HepG2 (cell line): ENCODE data around the gene CYB5D1. TPM values are rescaled to one million over a fixed set of nuclear protein-coding genes. Genes with fewer than 3 reads are reported as not detected.

Source experiments
- FOXK1 ChIP-seq: sonication (generic); formaldehyde crosslinking; IDR thresholded peaks from 2 replicates; pipeline ENCODE4 v1.4.0; 2020; ENCODE audit warnings: low read depth, missing genetic modification reagents, borderline replicate concordance
- KLF6 ChIP-seq: IDR thresholded peaks from 2 replicates; pipeline ENCODE4 v1.8.0; 2016; ENCODE audit warnings: missing biosample characterization, missing genetic modification reagents
- MEIS1 ChIP-seq: sonication (generic); formaldehyde crosslinking; IDR thresholded peaks from 2 replicates; pipeline ENCODE4 v1.9.0; 2021; ENCODE audit warnings: mild to moderate bottlenecking, missing genetic modification reagents, moderate library complexity, borderline replicate concordance
- NFRKB ChIP-seq: fragments of 450-650 bp; IDR thresholded peaks from 2 replicates; pipeline ENCODE4 v1.6.1; 2017
- NONO ChIP-seq, 2 experiments: fragments of 450-650 bp in 1 of 2; sonication (generic) in 1 of 2; formaldehyde crosslinking in 1 of 2; IDR thresholded peaks in 1 of 2; conservative IDR thresholded peaks in 1 of 2; 2 replicates each; pipeline versions ENCODE4 v1.6.1 to v1.8.0; 2017 to 2022; ENCODE audit warnings: mild to moderate bottlenecking in 1 of 2, missing genetic modification reagents in 1 of 2, moderate library complexity in 1 of 2
- POLR2A ChIP-seq, 2 experiments: IDR thresholded peaks; 2 replicates each; pipeline ENCODE4 v1.6.1; 2011; ENCODE audit warnings: low read depth in 2 of 2, low read length in 2 of 2, mild to moderate bottlenecking in 1 of 2, moderate library complexity in 1 of 2; ENCODE audit not compliant: insufficient read depth in 1 of 2
- SPEN ChIP-seq: sonication (generic); formaldehyde crosslinking; IDR thresholded peaks from 2 replicates; pipeline ENCODE4 v1.5.1; 2020; ENCODE audit warnings: low read depth, mild to moderate bottlenecking, missing genetic modification reagents
- SRY ChIP-seq: sonication (generic); formaldehyde crosslinking; IDR thresholded peaks from 2 replicates; pipeline ENCODE4 v1.8.0; 2022; ENCODE audit warnings: mild to moderate bottlenecking, missing genetic modification reagents
- TGIF2 ChIP-seq: IDR thresholded peaks from 2 replicates; pipeline ENCODE4 v1.6.1; 2016; ENCODE audit warnings: control low read depth, missing compliant biosample characterization
- THYN1 ChIP-seq: sonication (generic); formaldehyde crosslinking; IDR thresholded peaks from 2 replicates; pipeline ENCODE4 v1.8.1; 2023; ENCODE audit warnings: low read depth, mild to moderate bottlenecking, moderate library complexity, missing genetic modification reagents, borderline replicate concordance
- YEATS2 ChIP-seq: sonication (generic); formaldehyde crosslinking; IDR thresholded peaks from 2 replicates; pipeline ENCODE4 v1.4.0; 2020; ENCODE audit warnings: missing genetic modification reagents, borderline replicate concordance
- ZFP90 ChIP-seq: sonication (generic); formaldehyde crosslinking; IDR thresholded peaks from 2 replicates; pipeline ENCODE4 v1.8.0; 2022; ENCODE audit warnings: missing genetic modification reagents, mild to moderate bottlenecking, inconsistent platforms, borderline replicate concordance
- ZNF343 ChIP-seq: sonication (generic); formaldehyde crosslinking; IDR thresholded peaks from 2 replicates; pipeline ENCODE4 v1.4.0; 2020; ENCODE audit warnings: mild to moderate bottlenecking, missing genetic modification reagents
- ZNF619 ChIP-seq: sonication (generic); formaldehyde crosslinking; IDR thresholded peaks from 2 replicates; pipeline ENCODE4 v1.4.0; 2020; ENCODE audit warnings: mild to moderate bottlenecking, missing genetic modification reagents
- ZNF724P ChIP-seq: sonication (generic); formaldehyde crosslinking; IDR thresholded peaks from 2 replicates; pipeline ENCODE4 v1.8.0; 2022; ENCODE audit warnings: missing genetic modification reagents, borderline replicate concordance
- ZSCAN20 ChIP-seq: sonication (generic); formaldehyde crosslinking; IDR thresholded peaks from 2 replicates; pipeline ENCODE4 v1.4.0; 2020; ENCODE audit warnings: missing genetic modification reagents, mild to moderate bottlenecking, borderline replicate concordance
- polyA plus RNA-seq, 8 experiments: library from polyadenylated mRNA; depleted of rRNA in 3 of 8; stranded (reverse) in 7 of 8; unstranded in 1 of 8; fragments of >200 nt; fragmentation: Illumina TruSeq in 4 of 8; extraction: Trizol in 4 of 8; gene quantifications; 2 replicates each; pipeline versions ENCODE4 v1.2.1 to v1.2.3, GENCODE V29; 2011 to 2016; ENCODE audit warnings: low read depth in 4 of 8, missing spikeins in 1 of 8, mixed read lengths in 1 of 8; ENCODE audit not compliant: insufficient read depth in 1 of 8
- total RNA-seq, 5 experiments: library from RNA; depleted of rRNA; stranded (reverse); fragments of >200 nt; fragmentation: Illumina TruSeq; extraction: Trizol; gene quantifications; 2 replicates each; pipeline ENCODE4 v1.2.3, GENCODE V29; 2016; ENCODE audit warnings: low read depth in 1 of 5
- TF ChIP-seq, protein P1 (sequence below): IDR thresholded peaks from 2 replicates; pipeline ENCODE4 v1.6.1; 2016; ENCODE audit warnings: mild to moderate bottlenecking
- TF ChIP-seq, protein P2 (sequence below): sonication (generic); formaldehyde crosslinking; IDR thresholded peaks from 2 replicates; pipeline ENCODE4 v1.4.0; 2020; ENCODE audit warnings: missing genetic modification reagents
- TF ChIP-seq, protein P3 (sequence below): sonication (generic); formaldehyde crosslinking; conservative IDR thresholded peaks from 2 replicates; pipeline ENCODE4 v1.8.0; 2022; ENCODE audit warnings: mild to moderate bottlenecking, moderate library complexity, missing genetic modification reagents
- TF ChIP-seq, protein P4 (sequence below): sonication (generic); formaldehyde crosslinking; IDR thresholded peaks from 2 replicates; pipeline ENCODE4 v1.4.0; 2020; ENCODE audit warnings: low read depth, mild to moderate bottlenecking, missing genetic modification reagents
- TF ChIP-seq, protein P5 (sequence below): sonication (generic); formaldehyde crosslinking; IDR thresholded peaks from 2 replicates; pipeline ENCODE4 v1.5.0; 2020; ENCODE audit warnings: missing genetic modification reagents
- TF ChIP-seq, protein P6 (sequence below): sonication (generic); formaldehyde crosslinking; IDR thresholded peaks from 2 replicates; pipeline ENCODE4 v1.4.0; 2020; ENCODE audit warnings: missing genetic modification reagents; ENCODE audit errors: not compliant biosample characterization

The CYB5D1 gene
- total and polyA plus RNA-seq, 2 of the 13 experiments (the other 11 are each of a cell fraction or from before 2014, with no cell fraction given): 8.9 to 17.0 TPM

DNA sequence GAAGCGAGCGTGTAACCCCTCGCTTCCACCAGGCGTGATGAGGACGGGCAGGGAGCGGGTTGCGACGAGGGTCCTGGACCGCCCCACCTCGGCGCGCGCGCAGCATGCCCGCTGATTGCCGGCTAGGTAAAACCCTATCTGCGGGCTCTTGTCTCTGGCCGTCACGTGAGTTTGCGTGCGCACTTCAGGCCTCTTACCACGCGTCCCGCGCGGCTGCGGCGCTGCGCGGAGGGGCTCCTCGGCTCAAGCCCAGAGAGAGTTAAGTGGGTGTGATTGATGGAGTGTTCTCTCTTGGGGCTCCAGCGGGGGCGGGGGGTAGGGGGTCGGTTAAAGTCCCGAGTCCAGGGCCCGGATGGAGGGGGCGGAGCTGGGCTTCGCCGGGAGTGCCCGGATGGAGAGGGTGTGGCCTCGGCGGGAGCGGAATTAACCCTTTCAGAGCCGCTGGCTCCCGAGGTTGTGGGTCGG is 15.9 kb upstream of the CYB5D1 start (continued):
- TF ChIP-seq ZNF343 (CRISPR knock-in tag) (peak; percentile 33; the same call in 1 of the 2 replicates), ZNF619 (CRISPR knock-in tag) (no peak), ZNF724P (CRISPR knock-in tag) (no peak), MEIS1 (peak; percentile 42; the same call in 1 of the 2 replicates), ZFP90 (CRISPR knock-in tag) (no peak), FOXK1 (no peak), TGIF2 (CRISPR knock-in tag) (no peak; the same call in 1 of the 2 replicates), POLR2A (IDR thresholded peaks at IDR 0.05; ENCODE audit: insufficient read depth in 1 of 2, low read depth in 2 of 2, low read length in 2 of 2) (peak; percentile 57 to 62; a peak in 3 of 4 replicates), SRY (peak; percentile 10; the same call in 1 of the 2 replicates), NONO (IDR thresholded peaks at IDR 0.05) (no peak), NONO (CRISPR knock-in tag; conservative IDR thresholded peaks at IDR 0.05) (no peak), THYN1 (CRISPR knock-in tag) (no peak), SPEN (CRISPR knock-in tag) (peak; percentile 3), NFRKB (no peak), ZSCAN20 (no peak), YEATS2 (peak; percentile 69), KLF6 (CRISPR knock-in tag) (peak; percentile 35; the same call in 1 of the 2 replicates)
- TF ChIP-seq, protein P1, sequence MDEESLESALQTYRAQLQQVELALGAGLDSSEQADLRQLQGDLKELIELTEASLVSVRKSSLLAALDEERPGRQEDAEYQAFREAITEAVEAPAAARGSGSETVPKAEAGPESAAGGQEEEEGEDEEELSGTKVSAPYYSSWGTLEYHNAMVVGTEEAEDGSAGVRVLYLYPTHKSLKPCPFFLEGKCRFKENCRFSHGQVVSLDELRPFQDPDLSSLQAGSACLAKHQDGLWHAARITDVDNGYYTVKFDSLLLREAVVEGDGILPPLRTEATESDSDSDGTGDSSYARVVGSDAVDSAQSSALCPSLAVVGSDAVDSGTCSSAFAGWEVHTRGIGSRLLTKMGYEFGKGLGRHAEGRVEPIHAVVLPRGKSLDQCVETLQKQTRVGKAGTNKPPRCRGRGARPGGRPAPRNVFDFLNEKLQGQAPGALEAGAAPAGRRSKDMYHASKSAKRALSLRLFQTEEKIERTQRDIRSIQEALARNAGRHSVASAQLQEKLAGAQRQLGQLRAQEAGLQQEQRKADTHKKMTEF (CRISPR knock-in tag): peak; percentile 39; the same call in 1 of the 2 replicates
- TF ChIP-seq, protein P2, sequence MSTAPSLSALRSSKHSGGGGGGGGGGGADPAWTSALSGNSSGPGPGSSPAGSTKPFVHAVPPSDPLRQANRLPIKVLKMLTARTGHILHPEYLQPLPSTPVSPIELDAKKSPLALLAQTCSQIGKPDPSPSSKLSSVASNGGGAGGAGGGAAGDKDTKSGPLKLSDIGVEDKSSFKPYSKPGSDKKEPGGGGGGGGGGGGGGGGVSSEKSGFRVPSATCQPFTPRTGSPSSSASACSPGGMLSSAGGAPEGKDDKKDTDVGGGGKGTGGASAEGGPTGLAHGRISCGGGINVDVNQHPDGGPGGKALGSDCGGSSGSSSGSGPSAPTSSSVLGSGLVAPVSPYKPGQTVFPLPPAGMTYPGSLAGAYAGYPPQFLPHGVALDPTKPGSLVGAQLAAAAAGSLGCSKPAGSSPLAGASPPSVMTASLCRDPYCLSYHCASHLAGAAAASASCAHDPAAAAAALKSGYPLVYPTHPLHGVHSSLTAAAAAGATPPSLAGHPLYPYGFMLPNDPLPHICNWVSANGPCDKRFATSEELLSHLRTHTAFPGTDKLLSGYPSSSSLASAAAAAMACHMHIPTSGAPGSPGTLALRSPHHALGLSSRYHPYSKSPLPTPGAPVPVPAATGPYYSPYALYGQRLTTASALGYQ (CRISPR knock-in tag): peak; percentile 21; the same call in 1 of the 2 replicates
- TF ChIP-seq, protein P3, sequence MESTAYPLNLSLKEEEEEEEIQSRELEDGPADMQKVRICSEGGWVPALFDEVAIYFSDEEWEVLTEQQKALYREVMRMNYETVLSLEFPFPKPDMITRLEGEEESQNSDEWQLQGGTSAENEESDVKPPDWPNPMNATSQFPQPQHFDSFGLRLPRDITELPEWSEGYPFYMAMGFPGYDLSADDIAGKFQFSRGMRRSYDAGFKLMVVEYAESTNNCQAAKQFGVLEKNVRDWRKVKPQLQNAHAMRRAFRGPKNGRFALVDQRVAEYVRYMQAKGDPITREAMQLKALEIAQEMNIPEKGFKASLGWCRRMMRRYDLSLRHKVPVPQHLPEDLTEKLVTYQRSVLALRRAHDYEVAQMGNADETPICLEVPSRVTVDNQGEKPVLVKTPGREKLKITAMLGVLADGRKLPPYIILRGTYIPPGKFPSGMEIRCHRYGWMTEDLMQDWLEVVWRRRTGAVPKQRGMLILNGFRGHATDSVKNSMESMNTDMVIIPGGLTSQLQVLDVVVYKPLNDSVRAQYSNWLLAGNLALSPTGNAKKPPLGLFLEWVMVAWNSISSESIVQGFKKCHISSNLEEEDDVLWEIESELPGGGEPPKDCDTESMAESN (CRISPR knock-in tag): peak; percentile 47; the same call in 1 of the 2 replicates
- TF ChIP-seq, protein P4, sequence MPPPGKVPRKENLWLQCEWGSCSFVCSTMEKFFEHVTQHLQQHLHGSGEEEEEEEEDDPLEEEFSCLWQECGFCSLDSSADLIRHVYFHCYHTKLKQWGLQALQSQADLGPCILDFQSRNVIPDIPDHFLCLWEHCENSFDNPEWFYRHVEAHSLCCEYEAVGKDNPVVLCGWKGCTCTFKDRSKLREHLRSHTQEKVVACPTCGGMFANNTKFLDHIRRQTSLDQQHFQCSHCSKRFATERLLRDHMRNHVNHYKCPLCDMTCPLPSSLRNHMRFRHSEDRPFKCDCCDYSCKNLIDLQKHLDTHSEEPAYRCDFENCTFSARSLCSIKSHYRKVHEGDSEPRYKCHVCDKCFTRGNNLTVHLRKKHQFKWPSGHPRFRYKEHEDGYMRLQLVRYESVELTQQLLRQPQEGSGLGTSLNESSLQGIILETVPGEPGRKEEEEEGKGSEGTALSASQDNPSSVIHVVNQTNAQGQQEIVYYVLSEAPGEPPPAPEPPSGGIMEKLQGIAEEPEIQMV: no peak
- TF ChIP-seq, protein P5, sequence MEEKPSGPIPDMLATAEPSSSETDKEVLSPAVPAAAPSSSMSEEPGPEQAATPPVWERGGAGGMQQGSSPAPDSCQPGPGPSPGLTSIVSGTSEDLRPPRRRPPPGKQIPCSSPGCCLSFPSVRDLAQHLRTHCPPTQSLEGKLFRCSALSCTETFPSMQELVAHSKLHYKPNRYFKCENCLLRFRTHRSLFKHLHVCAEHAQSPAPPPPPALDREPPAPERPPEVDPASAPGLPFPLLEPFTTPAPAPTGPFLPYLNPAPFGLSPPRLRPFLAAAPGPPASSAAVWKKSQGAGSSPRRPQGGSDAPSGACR (CRISPR knock-in tag): no peak
- TF ChIP-seq, protein P6, sequence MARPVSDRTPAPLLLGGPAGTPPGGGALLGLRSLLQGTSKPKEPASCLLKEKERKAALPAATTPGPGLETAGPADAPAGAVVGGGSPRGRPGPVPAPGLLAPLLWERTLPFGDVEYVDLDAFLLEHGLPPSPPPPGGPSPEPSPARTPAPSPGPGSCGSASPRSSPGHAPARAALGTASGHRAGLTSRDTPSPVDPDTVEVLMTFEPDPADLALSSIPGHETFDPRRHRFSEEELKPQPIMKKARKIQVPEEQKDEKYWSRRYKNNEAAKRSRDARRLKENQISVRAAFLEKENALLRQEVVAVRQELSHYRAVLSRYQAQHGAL (CRISPR knock-in tag): no peak
